H9 (cell line): ENCODE data around the gene DPH3. TPM values are rescaled to one million over a fixed set of nuclear protein-coding genes. Genes with fewer than 3 reads are reported as not detected.

ENCODE experiments used
- DNase-seq: peaks from one replicate; pipeline ENCODE4 v3.0.0-alpha.2; 2017
- H2AFZ ChIP-seq: one replicate; pipeline ENCODE4 v1.6.1; 2013; ENCODE audit warnings: mild to moderate bottlenecking, low read length, control low read depth, moderate library complexity
- H2AK5ac ChIP-seq: 2 replicates; pipeline ENCODE4 v1.6.1; 2013; ENCODE audit warnings: low read length, control low read depth, mixed read lengths; ENCODE audit not compliant: insufficient read length
- H2BK120ac ChIP-seq: one replicate; pipeline ENCODE4 v1.6.1; 2013; ENCODE audit warnings: low read depth, mild to moderate bottlenecking, low read length, control low read depth, inconsistent platforms; ENCODE audit not compliant: poor library complexity, severe bottlenecking
- H2BK12ac ChIP-seq: 2 replicates; pipeline ENCODE4 v1.6.1; 2013; ENCODE audit warnings: low read length, control low read depth, mixed read lengths, low read depth; ENCODE audit not compliant: insufficient read length
- H2BK15ac ChIP-seq: 2 replicates; pipeline ENCODE4 v1.6.1; 2013; ENCODE audit warnings: low read depth, low read length, control low read depth
- H2BK20ac ChIP-seq: one replicate; pipeline ENCODE4 v1.6.1; 2013; ENCODE audit warnings: low read depth, mild to moderate bottlenecking, low read length, control low read depth, inconsistent platforms; ENCODE audit not compliant: poor library complexity, severe bottlenecking
- H2BK5ac ChIP-seq: 2 replicates; pipeline ENCODE4 v1.6.1; 2013; ENCODE audit warnings: low read length, control low read depth, mixed read lengths; ENCODE audit not compliant: insufficient read length
- H3K14ac ChIP-seq: 2 replicates; pipeline ENCODE4 v1.6.1; 2013; ENCODE audit warnings: low read length, control low read depth; ENCODE audit not compliant: insufficient read depth
- H3K18ac ChIP-seq: 2 replicates; pipeline ENCODE4 v1.6.1; 2013; ENCODE audit warnings: low read depth, mild to moderate bottlenecking, mixed read lengths, low read length, control low read depth; ENCODE audit not compliant: insufficient read length
- H3K23ac ChIP-seq: 2 replicates; pipeline ENCODE4 v1.6.1; 2013; ENCODE audit warnings: low read length, control low read depth, mixed read lengths, low read depth; ENCODE audit not compliant: insufficient read length
- H3K23me2 ChIP-seq: 2 replicates; pipeline ENCODE4 v1.6.1; 2013; ENCODE audit warnings: low read depth, mild to moderate bottlenecking, mixed read lengths, low read length, control low read depth; ENCODE audit not compliant: insufficient read length, poor library complexity, severe bottlenecking
- H3K27ac ChIP-seq: 2 replicates; pipeline ENCODE4 v1.5.1; 2013; ENCODE audit warnings: low read length, control low read depth, mixed read lengths, low read depth; ENCODE audit not compliant: insufficient read length
- H3K27me3 ChIP-seq: 2 replicates; pipeline ENCODE4 v1.6.1; 2013; ENCODE audit warnings: low read length, control low read depth, inconsistent platforms; ENCODE audit not compliant: insufficient read depth
- H3K4ac ChIP-seq: 2 replicates; pipeline ENCODE4 v1.6.1; 2013; ENCODE audit warnings: low read depth, mild to moderate bottlenecking, control low read depth, inconsistent platforms, low read length, moderate library complexity
- H3K4me1 ChIP-seq: 2 replicates; pipeline ENCODE4 v1.6.1; 2013; ENCODE audit warnings: low read length, control low read depth, inconsistent platforms; ENCODE audit not compliant: insufficient read depth
- H3K4me2 ChIP-seq: 2 replicates; pipeline ENCODE4 v1.6.1; 2013; ENCODE audit warnings: low read length, control low read depth, mixed read lengths; ENCODE audit not compliant: insufficient read length, insufficient read depth
- H3K56ac ChIP-seq: 2 replicates; pipeline ENCODE4 v1.6.1; 2013; ENCODE audit warnings: low read depth, mild to moderate bottlenecking, mixed read lengths, low read length, control low read depth; ENCODE audit not compliant: insufficient read length
- H3K79me1 ChIP-seq: 2 replicates; pipeline ENCODE4 v1.6.1; 2013; ENCODE audit warnings: low read depth, mild to moderate bottlenecking, moderate library complexity, low read length, control low read depth, inconsistent platforms; ENCODE audit not compliant: insufficient read depth, poor library complexity, severe bottlenecking
- H3K79me2 ChIP-seq: 2 replicates; pipeline ENCODE4 v1.6.1; 2013; ENCODE audit warnings: low read length, control low read depth, inconsistent platforms; ENCODE audit not compliant: insufficient read depth
- H3K9ac ChIP-seq: 2 replicates; pipeline ENCODE4 v1.6.1; 2013; ENCODE audit warnings: low read length, control low read depth, mixed read lengths; ENCODE audit not compliant: insufficient read length; ENCODE audit errors: extremely low read depth
- H3K9me3 ChIP-seq: one replicate; pipeline ENCODE4 v1.6.1; 2013; ENCODE audit warnings: low read depth, low read length, inconsistent platforms; ENCODE audit not compliant: control insufficient read depth
- H3T11ph ChIP-seq: one replicate; pipeline ENCODE4 v1.6.1; 2013; ENCODE audit warnings: mild to moderate bottlenecking, low read length, control low read depth, inconsistent platforms
- H4K20me1 ChIP-seq: one replicate; pipeline ENCODE4 v1.6.1; 2013; ENCODE audit not compliant: control insufficient read depth, insufficient read length, insufficient read depth
- H4K5ac ChIP-seq: 2 replicates; pipeline ENCODE4 v1.6.1; 2013; ENCODE audit warnings: low read depth, mild to moderate bottlenecking, mixed read lengths, low read length, control low read depth; ENCODE audit not compliant: insufficient read length
- H4K8ac ChIP-seq: replicated peaks from 2 replicates; pipeline ENCODE4 v1.6.1; 2013; ENCODE audit warnings: low read length, control low read depth, mixed read lengths, low read depth; ENCODE audit not compliant: insufficient read length
- H4K91ac ChIP-seq: 2 replicates; pipeline ENCODE4 v1.6.1; 2013; ENCODE audit warnings: low read depth, mild to moderate bottlenecking, moderate library complexity, mixed read lengths, low read length, control low read depth; ENCODE audit not compliant: insufficient read length
- H3K27ac Mint-ChIP-seq, 3 experiments: 2 replicates in 2 of 3; 3 replicates in 1 of 3; pipeline ENCODE4 v1.8.0; 2020 to 2021; ENCODE audit warnings: mixed read lengths in 3 of 3, mild to moderate bottlenecking in 1 of 3, moderate library complexity in 1 of 3
- H3K27me3 Mint-ChIP-seq: 2 replicates; pipeline ENCODE4 v1.8.0; 2021; ENCODE audit warnings: low read depth, mild to moderate bottlenecking, moderate library complexity, mixed read lengths
- H3K36me3 Mint-ChIP-seq, 3 experiments: 2 replicates in 2 of 3; 3 replicates in 1 of 3; pipeline ENCODE4 v1.8.0; 2020 to 2021; ENCODE audit warnings: low read depth in 3 of 3, mixed read lengths in 3 of 3; ENCODE audit not compliant: insufficient read depth in 1 of 3
- H3K4me1 Mint-ChIP-seq, 2 experiments: 2 replicates each; pipeline ENCODE4 v1.8.0; 2020; ENCODE audit warnings: mixed read lengths in 2 of 2
- H3K4me3 Mint-ChIP-seq, 2 experiments: 2 replicates in 1 of 2; 3 replicates in 1 of 2; pipeline ENCODE4 v1.8.0; 2020 to 2021; ENCODE audit warnings: mild to moderate bottlenecking in 2 of 2, mixed read lengths in 2 of 2, moderate library complexity in 1 of 2
- H3K9me3 Mint-ChIP-seq, 2 experiments: 2 replicates in 1 of 2; 3 replicates in 1 of 2; pipeline ENCODE4 v1.8.0; 2020; ENCODE audit warnings: mild to moderate bottlenecking in 2 of 2, mixed read lengths in 2 of 2, moderate library complexity in 1 of 2
- WGBS: extraction: QIAGEN DNeasy Blood & Tissue Kit; methylation state at CpG from one replicate; pipeline ENCODE4 v1.1.7; 2013; ENCODE audit warnings: missing lambda C conversion rate, low lambda C conversion rate, mixed read lengths; ENCODE audit not compliant: insufficient read length; ENCODE audit errors: extremely low coverage; 5-methylcytosine and 5-hydroxymethylcytosine counted together
- total RNA-seq: library from RNA; stranded (reverse); gene quantifications from 2 replicates; pipeline ENCODE4 v1.2.1, GENCODE V29; 2021
- TF ChIP-seq, protein P1 (sequence below): fragments of 200-600 bp; sonication (generic); conservative IDR thresholded peaks from 3 replicates; pipeline ENCODE4 v1.8.0; 2021; ENCODE audit warnings: antibody characterized with exemption, mild to moderate bottlenecking

Gene DPH3
- total RNA-seq, 1 experiment from 2014 or later = 36.2 TPM

DNA sequence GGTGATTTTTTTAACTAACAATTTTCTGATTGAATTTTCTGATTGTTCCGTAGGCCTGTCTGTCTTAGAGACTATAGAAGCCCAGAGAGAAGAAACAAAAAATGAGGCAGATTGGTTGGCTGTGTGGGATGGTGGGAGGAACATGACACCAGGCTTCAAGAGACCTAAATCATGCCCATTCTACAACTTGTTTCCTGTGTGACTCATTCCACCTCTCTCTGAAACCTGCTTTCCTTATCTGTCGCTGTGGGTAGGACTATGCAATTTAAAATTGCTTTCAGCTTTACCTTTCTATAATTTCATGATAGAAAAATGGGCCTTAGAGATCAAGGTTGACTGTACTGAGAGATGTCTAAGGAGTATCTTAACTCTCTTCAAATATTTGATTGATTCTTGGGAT is 44.8 kb upstream of the DPH3 start:
- H2BK5ac ChIP-seq = no peak overlapping the region
- Mint-ChIP-seq H3K27me3 (no peaks in the 10 kb centered on the region), H3K36me3 (peaks cover 7 to 20% (median 10%) of the 10 kb centered on the region in 3 experiments; a peak in 6 of 7 replicates), H3K4me1 (peaks cover 9 to 12% of the 10 kb centered on the region in 2 experiments), H3K4me3 (no peak overlapping the region), H3K9me3 (no peaks in the 10 kb centered on the region), H3K27ac (no peak overlapping the region)
- no peak for DNase-seq
- no peaks in the 10 kb centered on the region for H3K9me3 ChIP-seq
- H4K8ac ChIP-seq = no peak overlapping the region
- WGBS = no CpG with 5 or more reads among the region's 2 CpGs
- H3K4ac ChIP-seq = no peak overlapping the region
- no peak overlapping the region for H2AFZ ChIP-seq
- no peaks in the 10 kb centered on the region for H3K79me1 ChIP-seq
- no peak overlapping the region for H2BK12ac ChIP-seq
- H2BK15ac ChIP-seq = no peak overlapping the region
- no peak overlapping the region for H4K91ac ChIP-seq
- H3K56ac ChIP-seq = no peak overlapping the region
- H3K9ac ChIP-seq = no peak overlapping the region
- H4K20me1 ChIP-seq = no peaks in the 10 kb centered on the region
- no peak overlapping the region for H3K4me2 ChIP-seq
- no peak overlapping the region for H3T11ph ChIP-seq
- H2AK5ac ChIP-seq = no peak overlapping the region
- no peak overlapping the region for H3K23ac ChIP-seq
- no peak overlapping the region for H2BK20ac ChIP-seq
- H3K27me3 ChIP-seq = no peaks in the 10 kb centered on the region
- H3K4me1 ChIP-seq = no peaks in the 10 kb centered on the region
- no peak overlapping the region for H3K14ac ChIP-seq
- H3K18ac ChIP-seq = no peak overlapping the region
- no peak overlapping the region for H2BK120ac ChIP-seq
- no peak overlapping the region for H3K27ac ChIP-seq
- TF ChIP-seq, protein P1, sequence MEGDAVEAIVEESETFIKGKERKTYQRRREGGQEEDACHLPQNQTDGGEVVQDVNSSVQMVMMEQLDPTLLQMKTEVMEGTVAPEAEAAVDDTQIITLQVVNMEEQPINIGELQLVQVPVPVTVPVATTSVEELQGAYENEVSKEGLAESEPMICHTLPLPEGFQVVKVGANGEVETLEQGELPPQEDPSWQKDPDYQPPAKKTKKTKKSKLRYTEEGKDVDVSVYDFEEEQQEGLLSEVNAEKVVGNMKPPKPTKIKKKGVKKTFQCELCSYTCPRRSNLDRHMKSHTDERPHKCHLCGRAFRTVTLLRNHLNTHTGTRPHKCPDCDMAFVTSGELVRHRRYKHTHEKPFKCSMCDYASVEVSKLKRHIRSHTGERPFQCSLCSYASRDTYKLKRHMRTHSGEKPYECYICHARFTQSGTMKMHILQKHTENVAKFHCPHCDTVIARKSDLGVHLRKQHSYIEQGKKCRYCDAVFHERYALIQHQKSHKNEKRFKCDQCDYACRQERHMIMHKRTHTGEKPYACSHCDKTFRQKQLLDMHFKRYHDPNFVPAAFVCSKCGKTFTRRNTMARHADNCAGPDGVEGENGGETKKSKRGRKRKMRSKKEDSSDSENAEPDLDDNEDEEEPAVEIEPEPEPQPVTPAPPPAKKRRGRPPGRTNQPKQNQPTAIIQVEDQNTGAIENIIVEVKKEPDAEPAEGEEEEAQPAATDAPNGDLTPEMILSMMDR = no peak
- H4K5ac ChIP-seq = no peak overlapping the region
- no peaks in the 10 kb centered on the region; the same call in 1 of the 2 replicates for H3K79me2 ChIP-seq
- no peaks in the 10 kb centered on the region for H3K23me2 ChIP-seq
